SK-N-SH treated with all-trans-retinoic acid at 6 μM for 48 hours (cell line): ENCODE results near the gene ABCA1.

Experiments
- ARNTL ChIP-seq: fragments of 450-650 bp; formaldehyde crosslinking; IDR thresholded peaks from 2 replicates; pipeline ENCODE4 v1.5.0; 2020; ENCODE audit warnings: low read depth, mild to moderate bottlenecking, moderate library complexity, borderline replicate concordance
- RARB ChIP-seq: fragments of 250-450 bp; sonication (Bioruptor Pico); IDR thresholded peaks from 2 replicates; pipeline ENCODE4 v1.8.0; 2021; ENCODE audit warnings: mild to moderate bottlenecking, moderate library complexity
- ZC3H10 ChIP-seq: fragments of 250-450 bp; sonication (Bioruptor Pico); IDR thresholded peaks from 2 replicates; pipeline ENCODE4 v1.5.1; 2021; ENCODE audit warnings: mild to moderate bottlenecking, moderate library complexity

DNA sequence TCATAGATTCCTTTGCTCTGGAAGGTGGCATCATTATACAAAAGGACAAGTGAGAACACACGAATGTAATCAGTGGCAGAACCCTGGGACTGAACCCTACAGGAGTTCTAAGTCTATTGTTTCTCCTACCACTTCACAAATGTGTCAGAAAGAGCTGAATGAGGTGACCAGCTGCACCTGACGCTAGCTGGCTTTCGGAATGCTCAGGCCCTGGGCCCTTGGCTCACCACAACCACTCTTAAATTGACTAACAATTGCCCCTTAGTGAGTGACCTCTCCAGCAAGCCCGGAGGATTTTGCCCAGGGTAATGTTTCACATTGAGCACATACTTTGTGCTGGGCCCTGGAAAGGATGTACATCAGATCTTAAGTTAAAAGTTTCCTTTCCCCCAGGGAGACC lies 41.2 kb upstream of the ABCA1 start:
- TF ChIP-seq ZC3H10 (no peak), RARB (CRISPR knock-in tag) (no peak), ARNTL (CRISPR knock-in tag) (no peak)
